ENCODE measurements around the gene CRYBB1.

DNA sequence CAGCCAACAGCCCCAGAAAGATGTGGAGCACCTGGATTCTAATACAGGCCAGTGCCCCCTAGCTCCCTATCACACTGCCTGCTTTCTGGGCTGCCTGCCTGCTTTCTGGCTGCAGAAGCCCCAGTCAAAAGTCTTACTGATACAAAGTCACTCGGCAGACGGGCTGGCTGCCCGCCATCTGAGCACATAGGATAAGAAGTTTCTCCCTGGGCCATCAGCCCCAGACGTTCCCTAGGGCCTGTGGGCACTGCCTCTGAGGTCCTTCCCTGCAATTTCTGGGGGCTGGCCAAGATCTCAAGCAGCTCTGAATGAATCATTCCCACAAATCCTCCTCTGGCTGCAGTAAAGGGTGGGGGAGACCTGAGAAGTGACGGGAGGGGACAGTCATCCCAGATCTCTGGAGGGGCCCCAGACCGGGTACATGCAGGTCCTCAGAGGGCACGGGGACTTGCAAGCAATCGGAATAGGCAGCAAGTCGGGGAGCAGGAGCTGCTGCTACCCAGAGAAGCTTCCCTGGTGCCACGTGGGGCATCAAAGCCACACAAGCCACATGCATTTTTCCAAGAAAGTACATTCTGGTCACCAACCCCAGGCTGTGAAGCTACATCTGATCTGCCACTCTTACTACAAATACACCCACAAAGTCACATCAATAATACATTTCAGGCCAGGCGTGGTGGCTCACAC is 32.6 kb downstream of the CRYBB1 start:
- TF ChIP-seq, protein P1, sequence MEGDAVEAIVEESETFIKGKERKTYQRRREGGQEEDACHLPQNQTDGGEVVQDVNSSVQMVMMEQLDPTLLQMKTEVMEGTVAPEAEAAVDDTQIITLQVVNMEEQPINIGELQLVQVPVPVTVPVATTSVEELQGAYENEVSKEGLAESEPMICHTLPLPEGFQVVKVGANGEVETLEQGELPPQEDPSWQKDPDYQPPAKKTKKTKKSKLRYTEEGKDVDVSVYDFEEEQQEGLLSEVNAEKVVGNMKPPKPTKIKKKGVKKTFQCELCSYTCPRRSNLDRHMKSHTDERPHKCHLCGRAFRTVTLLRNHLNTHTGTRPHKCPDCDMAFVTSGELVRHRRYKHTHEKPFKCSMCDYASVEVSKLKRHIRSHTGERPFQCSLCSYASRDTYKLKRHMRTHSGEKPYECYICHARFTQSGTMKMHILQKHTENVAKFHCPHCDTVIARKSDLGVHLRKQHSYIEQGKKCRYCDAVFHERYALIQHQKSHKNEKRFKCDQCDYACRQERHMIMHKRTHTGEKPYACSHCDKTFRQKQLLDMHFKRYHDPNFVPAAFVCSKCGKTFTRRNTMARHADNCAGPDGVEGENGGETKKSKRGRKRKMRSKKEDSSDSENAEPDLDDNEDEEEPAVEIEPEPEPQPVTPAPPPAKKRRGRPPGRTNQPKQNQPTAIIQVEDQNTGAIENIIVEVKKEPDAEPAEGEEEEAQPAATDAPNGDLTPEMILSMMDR (IDR thresholded peaks at IDR 0.05): no peak
- TF ChIP-seq POLR2A (IDR thresholded peaks at IDR 0.05) (no peak), POLR2AphosphoS5 (IDR thresholded peaks at IDR 0.05; ENCODE audit: insufficient read depth in 1 of 2, low read depth in 1 of 2) (no peak)
